ENCODE measurements around the gene STPG3.

DNA sequence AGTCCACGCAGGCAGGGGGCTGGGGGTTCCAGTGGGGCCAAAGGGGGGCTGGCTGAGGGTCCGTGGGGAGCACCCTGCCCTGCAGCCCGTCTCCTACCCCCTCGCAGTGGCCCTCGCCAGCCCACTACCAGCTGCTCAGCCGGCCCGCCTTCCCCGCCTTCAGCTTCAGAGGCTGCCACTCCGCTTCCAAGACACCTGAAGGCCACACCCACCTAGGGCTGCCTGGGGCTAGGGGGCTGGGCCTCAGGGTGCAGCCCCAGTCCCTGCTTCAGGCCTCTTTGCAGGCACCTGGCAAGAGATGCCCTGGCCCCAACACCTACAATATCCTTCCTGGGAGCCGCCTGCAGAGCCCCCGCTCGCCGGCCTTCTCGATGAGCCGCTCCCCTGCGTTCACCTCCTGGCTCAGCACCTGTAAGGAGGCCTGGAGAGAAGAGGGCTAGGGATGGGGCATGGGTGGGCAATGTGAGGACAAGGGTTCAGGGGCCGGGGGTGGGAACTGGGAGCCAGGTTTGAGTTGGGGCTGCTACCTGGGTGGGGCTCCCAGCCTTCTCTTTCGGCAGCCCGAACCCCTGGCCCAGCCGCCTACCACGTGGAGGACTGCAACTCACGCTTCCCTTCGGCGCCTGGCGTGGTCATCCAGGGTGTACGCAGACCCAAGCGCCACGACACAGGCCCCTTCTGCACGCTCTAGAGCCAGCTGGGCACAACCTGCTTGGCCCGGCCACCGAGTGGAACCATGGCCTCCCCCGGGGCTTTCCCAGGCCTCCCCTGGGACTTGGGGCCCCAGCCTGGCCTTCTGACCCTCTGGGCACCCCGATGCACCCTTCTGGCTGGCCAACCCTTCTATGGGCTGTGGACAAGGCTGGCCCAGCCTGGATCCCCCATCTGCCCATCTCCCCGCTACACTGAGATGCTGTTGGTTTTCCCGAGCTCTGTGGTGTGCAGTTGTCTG lies 1.7 kb downstream of the STPG3 start:
- TF ChIP-seq YY1 (IDR thresholded peaks at IDR 0.05; ENCODE audit: insufficient read depth, insufficient read length) (no peak), ZNF274 (IDR thresholded peaks at IDR 0.05; ENCODE audit: low read depth, low read length) (no peak), SUZ12 (IDR thresholded peaks at IDR 0.05; ENCODE audit: extremely low read depth, insufficient read depth, insufficient read length) (no peak)
